ENCODE measurements around the gene TSHZ3. TPM values are rescaled to one million over a fixed set of nuclear protein-coding genes. Genes with fewer than 3 reads are reported as not detected.
A peak's percentile ranks its signal among the peaks of the same experiment; 100 is the strongest.

TSHZ3 gene
- total and polyA plus RNA-seq, 8 donors = 0.87 to 14.3 (median 5.9) TPM

DNA sequence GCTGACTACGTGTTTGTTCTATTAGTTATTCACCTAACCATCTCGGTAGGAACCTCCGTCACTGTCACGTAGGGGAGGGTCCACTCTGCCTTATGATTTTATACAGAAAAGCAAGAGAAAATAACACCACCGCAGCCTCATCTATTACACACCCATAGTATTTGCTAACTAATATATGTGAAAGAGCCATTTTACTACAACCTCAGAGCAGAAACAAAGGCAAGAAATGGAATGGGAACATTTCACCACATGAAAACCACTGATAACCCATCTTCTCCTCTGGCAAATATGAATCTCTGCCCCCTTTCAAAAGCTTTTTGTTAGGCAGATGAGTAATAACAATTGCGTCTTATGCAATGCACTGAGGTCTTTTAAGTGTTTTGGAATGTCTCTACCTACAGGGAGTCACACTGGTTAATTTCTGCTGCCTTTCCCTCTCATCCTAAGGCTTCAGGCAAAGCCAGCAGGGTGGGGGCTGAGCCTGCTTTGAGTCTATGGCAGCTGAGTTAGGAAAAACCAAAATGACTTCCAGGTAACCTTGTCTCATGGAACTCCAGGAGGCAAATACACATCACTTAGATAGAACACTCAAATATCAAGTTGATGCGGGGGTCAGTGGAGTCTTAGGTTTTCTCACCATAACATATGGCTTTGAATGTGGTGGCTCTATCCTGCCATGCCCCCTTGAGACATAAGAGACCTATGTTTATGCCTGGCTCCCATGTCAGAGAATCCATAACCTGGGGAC is 15.0 kb downstream of the TSHZ3 start:
- H3K36me3 ChIP-seq = no peaks in the 10 kb centered on the region
- H3K27ac ChIP-seq = peak overlapping the region in 2 of 5 donors; percentile 31 to 37
- DNase-seq = no peak
- peaks cover 0 to 6% (median 0%) of the 10 kb centered on the region in 3 donors for H3K27me3 ChIP-seq
- 74 to 86% (median 83%) methylated on average over 7 of the region's 7 CpGs for WGBS, 5 donors
- TF ChIP-seq EP300 (IDR thresholded peaks at IDR 0.05) (no peak), CTCF (IDR thresholded peaks at IDR 0.05) (no peak), POLR2A (IDR thresholded peaks at IDR 0.05) (no peak), POLR2AphosphoS5 (IDR thresholded peaks at IDR 0.05) (no peak)
- peaks cover 4 to 90% (median 40%) of the 10 kb centered on the region in 4 donors for H3K4me1 ChIP-seq
- H3K4me3 ChIP-seq = no peak overlapping the region
- no peaks in the 10 kb centered on the region for H3K9me3 ChIP-seq
- intact Hi-C loops (cut with DNase I; ENCODE audit: low total_unique reads) = no loop called here

- H3K9me3 ChIP-seq = no peaks in the 10 kb centered on the region
- intact Hi-C loops (cut with DNase I; ENCODE audit: low total_unique reads) = no loop called here
- no peaks in the 10 kb centered on the region for H3K27me3 ChIP-seq
- DNase-seq = peak in 1 of 2 donors; percentile 17
- TF ChIP-seq EP300 (IDR thresholded peaks at IDR 0.05) = peak; percentile 13
- TF ChIP-seq CTCF (IDR thresholded peaks at IDR 0.05) = no peak
- no peak for TF ChIP-seq POLR2A (IDR thresholded peaks at IDR 0.05)
- peak in 1 of 3 donors; percentile 62 for TF ChIP-seq POLR2AphosphoS5 (IDR thresholded peaks at IDR 0.05)
- peak overlapping the region in 2 of 5 donors; percentile 36 to 49 for H3K27ac ChIP-seq
- H3K36me3 ChIP-seq = no peaks in the 10 kb centered on the region
- 61 to 80% (median 73%) methylated on average over 8 of the region's 8 CpGs for WGBS, 5 donors
- H3K4me1 ChIP-seq = peaks cover 0 to 78% (median 38%) of the 10 kb centered on the region in 4 donors
- no peak overlapping the region for H3K4me3 ChIP-seq
These were observed 17.1 kb downstream of the TSHZ3 start for GRCh38 chr19:31332096-31332495.

GRCh38 chr19:31331536-31331935 is 17.7 kb downstream of the TSHZ3 start:
- H3K36me3 ChIP-seq = no peaks in the 10 kb centered on the region
- intact Hi-C loops (cut with DNase I; ENCODE audit: low total_unique reads) = no loop called here
- no peak overlapping the region for H3K4me3 ChIP-seq
- H3K9me3 ChIP-seq = no peaks in the 10 kb centered on the region
- TF ChIP-seq POLR2AphosphoS5 (IDR thresholded peaks at IDR 0.05) = no peak
- TF ChIP-seq CTCF (IDR thresholded peaks at IDR 0.05) = no peak
- no peak for TF ChIP-seq POLR2A (IDR thresholded peaks at IDR 0.05)
- TF ChIP-seq EP300 (IDR thresholded peaks at IDR 0.05) = no peak
- peak overlapping the region in 2 of 5 donors; percentile 36 to 49 for H3K27ac ChIP-seq
- H3K27me3 ChIP-seq = no peaks in the 10 kb centered on the region
- DNase-seq = peak in 1 of 2 donors; percentile 10
- WGBS, 5 donors = 73 to 75% (median 74%) methylated on average over 11 of the region's 11 CpGs
- peaks cover 0 to 78% (median 40%) of the 10 kb centered on the region in 4 donors for H3K4me1 ChIP-seq

DNA sequence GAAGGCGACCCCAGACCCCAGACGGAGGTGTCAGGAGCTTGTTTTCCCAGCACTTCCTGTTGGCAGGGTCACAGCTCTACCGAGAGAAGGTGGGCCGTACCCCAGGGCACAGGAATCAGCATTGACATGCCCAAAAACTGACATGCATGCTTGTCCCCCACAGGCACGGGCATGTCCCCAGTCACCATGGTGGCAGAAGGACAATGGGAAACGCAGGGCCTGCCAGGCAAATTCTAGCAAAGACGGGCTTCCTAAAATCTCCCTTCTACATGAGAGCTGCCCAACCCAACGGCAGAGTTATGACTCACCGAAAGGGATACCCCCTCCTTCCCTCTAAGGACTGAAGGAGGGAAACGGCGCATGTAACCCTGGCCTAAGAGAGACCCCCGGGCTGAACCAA is 18.5 kb downstream of the TSHZ3 start:
- Histone ChIP-seq H3K27ac (peak overlapping the region in 3 of 5 donors; percentile 31 to 49 (median 36)), H3K4me3 (no peak overlapping the region), H3K4me1 (peaks cover 0 to 80% (median 44%) of the 10 kb centered on the region in 4 donors), H3K27me3 (no peaks in the 10 kb centered on the region), H3K9me3 (no peaks in the 10 kb centered on the region), H3K36me3 (no peaks in the 10 kb centered on the region)
- no peak for TF ChIP-seq CTCF (IDR thresholded peaks at IDR 0.05)
- TF ChIP-seq POLR2AphosphoS5 (IDR thresholded peaks at IDR 0.05) = no peak
- no peak for TF ChIP-seq POLR2A (IDR thresholded peaks at IDR 0.05)
- TF ChIP-seq EP300 (IDR thresholded peaks at IDR 0.05) = no peak
- peak in 1 of 2 donors; percentile 20 for DNase-seq
- WGBS, 5 donors = 54 to 82% (median 74%) methylated on average over 12 of the region's 12 CpGs
- intact Hi-C loops (cut with DNase I; ENCODE audit: low total_unique reads) = no loop called here

All from stomach (tissue), 9 donors.